HL-60 (cell line): ENCODE measurements around the gene GPR146.

Experiments used
- DNase-seq, 2 experiments: peaks; one replicate each; pipeline ENCODE4 v3.0.0-alpha.2; 2010 to 2020; ENCODE audit warnings: low read depth in 1 of 2, low spot score in 1 of 2
- H3K27ac ChIP-seq: fragments of 250-450 bp; sonication (Bioruptor Pico); replicated peaks from 2 replicates; pipeline ENCODE4 v1.5.1; 2020; ENCODE audit warnings: mild to moderate bottlenecking, moderate library complexity
- H3K27me3 ChIP-seq: fragments of 250-450 bp; sonication (Bioruptor Pico); 2 replicates; pipeline ENCODE4 v1.5.1; 2021; ENCODE audit warnings: mild to moderate bottlenecking, moderate library complexity; ENCODE audit not compliant: insufficient read depth, poor library complexity, severe bottlenecking
- H3K4me3 ChIP-seq: replicated peaks from 2 replicates; pipeline ENCODE4 v1.5.1; 2011; ENCODE audit warnings: mild to moderate bottlenecking, control low read depth, low read length; ENCODE audit not compliant: insufficient read depth
- GABPA ChIP-seq: IDR thresholded peaks from 2 replicates; pipeline ENCODE4 v1.6.1; 2012; ENCODE audit warnings: low read depth
- POLR2AphosphoS5 ChIP-seq: IDR thresholded peaks from 2 replicates; pipeline ENCODE4 v1.6.1; 2012; ENCODE audit warnings: low read depth
- SPI1 ChIP-seq: IDR thresholded peaks from 2 replicates; pipeline ENCODE4 v1.6.1; 2012; ENCODE audit warnings: low read depth, mild to moderate bottlenecking, borderline replicate concordance
- TF ChIP-seq, protein P1 (sequence below): IDR thresholded peaks from one replicate; pipeline ENCODE4 v1.5.1; 2011; ENCODE audit warnings: low read length, control low read depth, inconsistent platforms; ENCODE audit not compliant: insufficient read depth
- TF ChIP-seq, protein P2 (sequence below): IDR thresholded peaks from 2 replicates; pipeline ENCODE4 v1.6.1; 2012; ENCODE audit warnings: low read depth; ENCODE audit not compliant: insufficient replicate concordance

GPR146 gene

GRCh38 chr7:1094870-1095269, 50.5 kb downstream of the GPR146 start:
- Histone ChIP-seq H3K4me3 (no peak overlapping the region), H3K27me3 (no peaks in the 10 kb centered on the region), H3K27ac (no peak overlapping the region)
- TF ChIP-seq, protein P1, sequence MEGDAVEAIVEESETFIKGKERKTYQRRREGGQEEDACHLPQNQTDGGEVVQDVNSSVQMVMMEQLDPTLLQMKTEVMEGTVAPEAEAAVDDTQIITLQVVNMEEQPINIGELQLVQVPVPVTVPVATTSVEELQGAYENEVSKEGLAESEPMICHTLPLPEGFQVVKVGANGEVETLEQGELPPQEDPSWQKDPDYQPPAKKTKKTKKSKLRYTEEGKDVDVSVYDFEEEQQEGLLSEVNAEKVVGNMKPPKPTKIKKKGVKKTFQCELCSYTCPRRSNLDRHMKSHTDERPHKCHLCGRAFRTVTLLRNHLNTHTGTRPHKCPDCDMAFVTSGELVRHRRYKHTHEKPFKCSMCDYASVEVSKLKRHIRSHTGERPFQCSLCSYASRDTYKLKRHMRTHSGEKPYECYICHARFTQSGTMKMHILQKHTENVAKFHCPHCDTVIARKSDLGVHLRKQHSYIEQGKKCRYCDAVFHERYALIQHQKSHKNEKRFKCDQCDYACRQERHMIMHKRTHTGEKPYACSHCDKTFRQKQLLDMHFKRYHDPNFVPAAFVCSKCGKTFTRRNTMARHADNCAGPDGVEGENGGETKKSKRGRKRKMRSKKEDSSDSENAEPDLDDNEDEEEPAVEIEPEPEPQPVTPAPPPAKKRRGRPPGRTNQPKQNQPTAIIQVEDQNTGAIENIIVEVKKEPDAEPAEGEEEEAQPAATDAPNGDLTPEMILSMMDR: no peak
- TF ChIP-seq, protein P2, sequence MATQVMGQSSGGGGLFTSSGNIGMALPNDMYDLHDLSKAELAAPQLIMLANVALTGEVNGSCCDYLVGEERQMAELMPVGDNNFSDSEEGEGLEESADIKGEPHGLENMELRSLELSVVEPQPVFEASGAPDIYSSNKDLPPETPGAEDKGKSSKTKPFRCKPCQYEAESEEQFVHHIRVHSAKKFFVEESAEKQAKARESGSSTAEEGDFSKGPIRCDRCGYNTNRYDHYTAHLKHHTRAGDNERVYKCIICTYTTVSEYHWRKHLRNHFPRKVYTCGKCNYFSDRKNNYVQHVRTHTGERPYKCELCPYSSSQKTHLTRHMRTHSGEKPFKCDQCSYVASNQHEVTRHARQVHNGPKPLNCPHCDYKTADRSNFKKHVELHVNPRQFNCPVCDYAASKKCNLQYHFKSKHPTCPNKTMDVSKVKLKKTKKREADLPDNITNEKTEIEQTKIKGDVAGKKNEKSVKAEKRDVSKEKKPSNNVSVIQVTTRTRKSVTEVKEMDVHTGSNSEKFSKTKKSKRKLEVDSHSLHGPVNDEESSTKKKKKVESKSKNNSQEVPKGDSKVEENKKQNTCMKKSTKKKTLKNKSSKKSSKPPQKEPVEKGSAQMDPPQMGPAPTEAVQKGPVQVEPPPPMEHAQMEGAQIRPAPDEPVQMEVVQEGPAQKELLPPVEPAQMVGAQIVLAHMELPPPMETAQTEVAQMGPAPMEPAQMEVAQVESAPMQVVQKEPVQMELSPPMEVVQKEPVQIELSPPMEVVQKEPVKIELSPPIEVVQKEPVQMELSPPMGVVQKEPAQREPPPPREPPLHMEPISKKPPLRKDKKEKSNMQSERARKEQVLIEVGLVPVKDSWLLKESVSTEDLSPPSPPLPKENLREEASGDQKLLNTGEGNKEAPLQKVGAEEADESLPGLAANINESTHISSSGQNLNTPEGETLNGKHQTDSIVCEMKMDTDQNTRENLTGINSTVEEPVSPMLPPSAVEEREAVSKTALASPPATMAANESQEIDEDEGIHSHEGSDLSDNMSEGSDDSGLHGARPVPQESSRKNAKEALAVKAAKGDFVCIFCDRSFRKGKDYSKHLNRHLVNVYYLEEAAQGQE: no peak
- TF ChIP-seq GABPA (no peak), POLR2AphosphoS5 (no peak), SPI1 (no peak)
- no peak for DNase-seq

DNA sequence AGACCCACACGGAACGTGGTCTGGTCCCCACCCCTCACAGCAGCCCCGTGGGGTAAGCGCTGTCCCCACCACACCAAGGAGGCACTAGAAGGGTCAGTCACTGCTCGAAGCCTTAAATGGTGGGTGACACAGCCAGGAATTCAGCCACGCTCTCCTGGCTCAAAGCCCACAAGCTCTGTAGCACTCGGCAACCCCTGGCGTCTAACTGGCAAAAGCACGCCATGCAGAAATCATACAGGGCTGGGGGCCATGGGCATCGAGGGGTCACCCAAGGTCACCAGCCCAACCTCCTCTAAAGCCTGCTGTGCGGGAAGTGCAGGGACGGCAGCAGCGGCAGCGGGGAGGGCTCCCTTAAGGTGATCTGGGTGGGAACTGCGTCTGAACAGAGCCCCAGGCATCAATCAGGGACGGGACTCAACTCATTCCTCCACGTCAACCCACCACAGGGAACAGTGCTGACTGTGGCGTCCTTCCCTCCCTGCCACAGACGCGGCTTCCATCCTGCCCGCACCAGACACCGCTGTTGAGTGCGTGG, 51.3 kb downstream of the GPR146 start:
- DNase-seq: no peak
- Histone ChIP-seq H3K4me3 (no peak overlapping the region), H3K27ac (no peak overlapping the region), H3K27me3 (no peaks in the 10 kb centered on the region)
- TF ChIP-seq SPI1: no peak
- TF ChIP-seq, protein P2: no peak

DNA sequence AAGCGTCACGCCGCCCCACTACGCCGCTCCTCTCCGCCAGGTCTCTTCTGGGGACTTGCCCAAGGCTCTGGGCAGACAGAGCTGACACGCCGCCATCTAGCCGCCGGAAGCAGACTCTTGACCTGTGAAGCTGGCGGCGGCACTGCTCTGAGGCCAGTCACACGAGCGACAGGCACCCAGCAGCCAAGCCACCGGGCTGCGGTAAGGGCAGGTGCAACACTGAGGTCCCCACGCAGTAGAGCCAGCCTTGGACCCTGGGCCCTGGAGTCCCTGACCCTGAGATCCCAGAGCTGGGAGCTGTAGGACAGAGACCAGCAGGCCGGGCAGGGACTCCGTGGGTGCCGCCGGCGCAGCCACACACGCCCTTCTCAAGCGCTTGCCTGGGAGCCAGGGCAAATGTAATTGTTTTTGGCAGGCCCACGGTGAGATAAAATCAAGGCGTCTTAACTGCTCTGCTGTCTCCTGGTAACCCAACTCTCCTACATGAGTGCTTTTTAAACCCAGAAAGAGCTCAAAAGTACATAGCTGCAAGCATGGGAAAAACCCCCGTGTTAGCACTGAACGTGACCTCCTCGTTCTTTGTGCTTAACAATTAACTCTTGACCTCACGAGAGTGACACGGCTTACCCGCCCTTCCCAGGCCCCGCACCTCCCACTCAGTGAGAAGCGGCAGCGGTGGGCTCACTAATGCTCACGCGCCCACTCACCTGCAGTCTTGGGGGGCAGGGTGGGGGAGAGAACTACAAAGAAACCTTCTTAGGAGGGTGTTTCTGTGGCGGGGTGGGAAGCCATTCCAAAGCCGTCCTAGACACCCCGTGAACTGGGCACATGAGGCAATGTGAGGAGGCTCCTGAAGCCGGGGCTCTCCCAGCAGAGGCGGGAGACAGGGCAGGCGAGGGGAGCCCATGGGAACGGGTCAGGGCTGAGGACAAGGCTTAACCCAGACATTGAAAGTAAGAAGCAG, 52.1 kb downstream of the GPR146 start:
- H3K4me3 ChIP-seq: no peak overlapping the region
- no peak for DNase-seq
- no peaks in the 10 kb centered on the region for H3K27me3 ChIP-seq
- TF ChIP-seq, protein P2: no peak
- TF ChIP-seq SPI1: no peak
- TF ChIP-seq, protein P1: no peak
- TF ChIP-seq GABPA: no peak
- no peak for TF ChIP-seq POLR2AphosphoS5
- H3K27ac ChIP-seq: no peak overlapping the region
